Breast epithelium (tissue), 3 donors: ENCODE data around the gene RXRG.

Experiments
- CTCF ChIP-seq, 3 donors: fragments of 450-650 bp; IDR thresholded peaks; one replicate each; pipeline ENCODE4 v1.5.1; 2016 to 2017; ENCODE audit warnings: antibody characterized with exemption in 3 of 3, mild to moderate bottlenecking in 3 of 3, moderate library complexity in 3 of 3
- POLR2A ChIP-seq: fragments of 450-650 bp; IDR thresholded peaks from one replicate; pipeline ENCODE4 v1.6.1; 2016; ENCODE audit warnings: antibody characterized with exemption, mild to moderate bottlenecking, moderate library complexity
- POLR2AphosphoS5 ChIP-seq, 3 donors: sonication (generic); formaldehyde crosslinking; IDR thresholded peaks; one replicate each; pipeline ENCODE4 v1.6.1; 2017; ENCODE audit warnings: antibody characterized with exemption in 3 of 3

GRCh38 chr1:165364568-165365133 is 80.3 kb downstream of the RXRG start:
- TF ChIP-seq CTCF (IDR thresholded peaks at IDR 0.05) (no peak), POLR2AphosphoS5 (IDR thresholded peaks at IDR 0.05) (no peak), POLR2A (no peak)
